ENCODE measurements around the gene ZNF579. TPM values are rescaled to one million over a fixed set of nuclear protein-coding genes. Genes with fewer than 3 reads are reported as not detected.

Gene ZNF579
- total and polyA plus RNA-seq, 2 of the 13 experiments (the other 11 are each of a cell fraction or from before 2014, with no cell fraction given): 2.1 to 2.9 TPM

DNA sequence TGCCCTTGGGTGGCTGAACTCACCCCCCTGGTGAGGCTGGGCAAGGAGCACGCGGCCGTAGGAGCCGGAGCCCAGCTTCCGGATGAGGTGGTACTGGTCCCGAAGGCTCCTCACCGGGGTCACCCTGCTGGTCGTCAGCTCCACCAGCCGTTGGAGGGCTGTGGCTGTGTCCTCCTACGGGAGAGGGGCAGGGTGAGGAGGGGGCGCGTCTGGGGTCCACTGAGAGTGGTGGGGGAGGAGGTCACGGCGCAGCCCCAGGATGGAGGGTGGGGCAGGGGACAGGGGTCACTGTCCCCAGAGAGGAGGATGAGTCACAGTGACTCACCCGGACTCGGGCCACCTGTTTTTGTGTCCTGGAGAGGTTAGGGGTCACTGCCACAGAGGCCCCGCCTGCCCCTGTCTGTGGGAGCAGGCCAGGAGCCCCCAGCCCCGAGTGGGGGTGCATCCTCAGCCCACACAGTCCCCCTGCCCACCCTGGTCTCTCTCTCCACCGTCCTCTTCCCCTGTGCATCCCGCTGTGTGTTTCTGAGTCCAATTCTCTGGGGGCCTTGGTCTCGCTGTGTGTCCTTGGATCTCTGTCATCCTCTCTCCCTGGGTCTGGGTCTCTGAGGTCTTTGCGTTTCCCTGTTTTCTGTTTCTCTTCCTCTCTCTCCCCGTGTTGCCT, 35.7 kb downstream of the ZNF579 start (continued):
- TF ChIP-seq TRIM22 (IDR thresholded peaks at IDR 0.05) (no peak), IRF2 (CRISPR knock-in tag; IDR thresholded peaks at IDR 0.05) (0 out of 2 replicates have a peak, but pooled peaks have one; percentile 29), SNAPC5 (CRISPR knock-in tag; IDR thresholded peaks at IDR 0.05; ENCODE audit: borderline replicate concordance) (no peak), ZNF234 (CRISPR knock-in tag; conservative IDR thresholded peaks at IDR 0.05) (no peak), ZBTB42 (CRISPR knock-in tag; IDR thresholded peaks at IDR 0.05) (no peak), ZNF777 (CRISPR knock-in tag; IDR thresholded peaks at IDR 0.05) (no peak), RORA (CRISPR knock-in tag; IDR thresholded peaks at IDR 0.05) (no peak), MED8 (CRISPR knock-in tag; IDR thresholded peaks at IDR 0.05; ENCODE audit: insufficient replicate concordance) (no peak), ZNF619 (CRISPR knock-in tag; IDR thresholded peaks at IDR 0.05) (no peak), NR2F1 (CRISPR knock-in tag; IDR thresholded peaks at IDR 0.05) (peak; percentile 86 to 90), TEAD2 (CRISPR knock-in tag; IDR thresholded peaks at IDR 0.05) (no peak), ZNF577 (CRISPR knock-in tag; IDR thresholded peaks at IDR 0.05; ENCODE audit: borderline replicate concordance, low read depth) (no peak), PITX1 (CRISPR knock-in tag; IDR thresholded peaks at IDR 0.05) (no peak), ATF1 (CRISPR knock-in tag; IDR thresholded peaks at IDR 0.05) (no peak), ZNF605 (CRISPR knock-in tag; IDR thresholded peaks at IDR 0.05) (no peak), MLXIP (CRISPR knock-in tag; IDR thresholded peaks at IDR 0.05; ENCODE audit: borderline replicate concordance) (no peak), POLR2G (IDR thresholded peaks at IDR 0.05; ENCODE audit: low read depth, low read length) (peak; percentile 23; the same call in 1 of the 2 replicates), MTERF4 (CRISPR knock-in tag; IDR thresholded peaks at IDR 0.05) (no peak), ZNF101 (CRISPR knock-in tag; IDR thresholded peaks at IDR 0.05; ENCODE audit: borderline replicate concordance, low read depth) (no peak), ZBTB1 (CRISPR knock-in tag; IDR thresholded peaks at IDR 0.05; ENCODE audit: borderline replicate concordance) (no peak), HOXA7 (CRISPR knock-in tag; IDR thresholded peaks at IDR 0.05) (no peak), CENPT (CRISPR knock-in tag; IDR thresholded peaks at IDR 0.05; ENCODE audit: low read depth) (no peak), RBFOX2 (IDR thresholded peaks at IDR 0.05; ENCODE audit: low read depth, low read length) (peak; percentile 50)
- TF ChIP-seq, protein P1, sequence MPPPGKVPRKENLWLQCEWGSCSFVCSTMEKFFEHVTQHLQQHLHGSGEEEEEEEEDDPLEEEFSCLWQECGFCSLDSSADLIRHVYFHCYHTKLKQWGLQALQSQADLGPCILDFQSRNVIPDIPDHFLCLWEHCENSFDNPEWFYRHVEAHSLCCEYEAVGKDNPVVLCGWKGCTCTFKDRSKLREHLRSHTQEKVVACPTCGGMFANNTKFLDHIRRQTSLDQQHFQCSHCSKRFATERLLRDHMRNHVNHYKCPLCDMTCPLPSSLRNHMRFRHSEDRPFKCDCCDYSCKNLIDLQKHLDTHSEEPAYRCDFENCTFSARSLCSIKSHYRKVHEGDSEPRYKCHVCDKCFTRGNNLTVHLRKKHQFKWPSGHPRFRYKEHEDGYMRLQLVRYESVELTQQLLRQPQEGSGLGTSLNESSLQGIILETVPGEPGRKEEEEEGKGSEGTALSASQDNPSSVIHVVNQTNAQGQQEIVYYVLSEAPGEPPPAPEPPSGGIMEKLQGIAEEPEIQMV (CRISPR knock-in tag; IDR thresholded peaks at IDR 0.05; ENCODE audit: low read depth): no peak
